H1 (cell line): ENCODE measurements around the gene KIAA0513. TPM values are rescaled to one million over a fixed set of nuclear protein-coding genes. Genes with fewer than 3 reads are reported as not detected.

ENCODE experiments used
- CTCF ChIA-PET: fragments of 300-600 bp; sonication (Branson Sonifier 250); formaldehyde crosslinking; loops from one replicate; lab custom pipeline; 2021; ENCODE audit not compliant: partially characterized antibody; lab: Charles Lee
- POLR2A ChIA-PET: fragments of 300-600 bp; sonication (Branson Sonifier 250); formaldehyde crosslinking; loops from one replicate; lab custom pipeline; 2021; ENCODE audit warnings: inconsistent platforms; ENCODE audit not compliant: partially characterized antibody; lab: Charles Lee
- DNase-seq, 2 experiments: peaks; one replicate each; pipeline versions ENCODE4 v3.0.0 to v3.0.0-alpha.2; 2010 to 2022; ENCODE audit warnings: low spot score in 2 of 2, low read depth in 1 of 2, mixed read lengths in 1 of 2
- FAIRE-seq: peaks from 2 replicates; lab custom pipeline; 2011; peaks lifted over from hg19 to GRCh38; lab: Jason Lieb, UNC
- H2AFZ ChIP-seq: 2 replicates; pipeline ENCODE4 v1.8.1; 2012; ENCODE audit warnings: low read length, inconsistent platforms
- H2AK5ac ChIP-seq: 2 replicates; pipeline ENCODE4 v1.6.1; 2013; ENCODE audit warnings: low read depth, low read length
- H2BK120ac ChIP-seq: replicated peaks from 2 replicates; pipeline ENCODE3; 2013; ENCODE audit warnings: low read depth, low read length, inconsistent platforms
- H2BK12ac ChIP-seq: 2 replicates; pipeline ENCODE4 v1.6.1; 2013; ENCODE audit warnings: low read depth, low read length
- H2BK15ac ChIP-seq: 2 replicates; pipeline ENCODE4 v1.6.1; 2013; ENCODE audit warnings: low read length
- H2BK20ac ChIP-seq: 2 replicates; pipeline ENCODE4 v1.6.1; 2013; ENCODE audit warnings: low read length
- H2BK5ac ChIP-seq: 2 replicates; pipeline ENCODE4 v1.6.1; 2013; ENCODE audit warnings: low read depth, low read length
- H3K14ac ChIP-seq: 2 replicates; pipeline ENCODE4 v1.6.1; 2013; ENCODE audit warnings: inconsistent platforms; ENCODE audit not compliant: insufficient read length
- H3K18ac ChIP-seq: 2 replicates; pipeline ENCODE4 v1.6.1; 2013; ENCODE audit warnings: low read length; ENCODE audit errors: extremely low read depth
- H3K23ac ChIP-seq: 2 replicates; pipeline ENCODE4 v1.6.1; 2013; ENCODE audit warnings: inconsistent platforms; ENCODE audit not compliant: insufficient read length
- H3K23me2 ChIP-seq: 2 replicates; pipeline ENCODE4 v1.6.1; 2013; ENCODE audit warnings: low read depth, low read length
- H3K27ac ChIP-seq: 2 replicates; pipeline ENCODE4 v1.6.1; 2011; ENCODE audit warnings: low read depth, low read length, inconsistent platforms
- H3K27me3 ChIP-seq, 4 experiments: replicated peaks in 1 of 4; 1 replicate in 1 of 4; 2 replicates in 3 of 4; pipeline versions ENCODE4 v1.6.1 to v1.8.1; 2011 to 2013; ENCODE audit warnings: low read length in 3 of 4, mild to moderate bottlenecking in 3 of 4, inconsistent platforms in 2 of 4, mixed read lengths in 2 of 4, moderate library complexity in 1 of 4; ENCODE audit not compliant: control insufficient read depth in 3 of 4, insufficient read depth in 3 of 4; ENCODE audit errors: extremely low read depth in 1 of 4
- H3K36me3 ChIP-seq, 4 experiments: 2 replicates each; pipeline versions ENCODE4 v1.6.1 to v1.8.1; 2011 to 2013; ENCODE audit warnings: mild to moderate bottlenecking in 4 of 4, low read length in 3 of 4, moderate library complexity in 2 of 4, control low read depth in 1 of 4, inconsistent platforms in 1 of 4; ENCODE audit not compliant: insufficient read depth in 4 of 4, control insufficient read depth in 2 of 4
- H3K4ac ChIP-seq: replicated peaks from 2 replicates; pipeline ENCODE3; 2013; ENCODE audit warnings: low read length, low read depth, mixed read lengths, inconsistent platforms; ENCODE audit not compliant: insufficient read length
- H3K4me1 ChIP-seq, 4 experiments: replicated peaks in 1 of 4; 1 replicate in 1 of 4; 2 replicates in 3 of 4; pipeline versions ENCODE4 v1.6.1 to v1.8.1; 2011 to 2013; ENCODE audit warnings: low read length in 3 of 4, inconsistent platforms in 2 of 4, mixed read lengths in 1 of 4; ENCODE audit not compliant: insufficient read depth in 4 of 4, control insufficient read depth in 3 of 4
- H3K4me2 ChIP-seq, 2 experiments: 2 replicates each; pipeline versions ENCODE4 v1.6.1 to v1.8.1; 2011 to 2013; ENCODE audit warnings: low read depth in 2 of 2, low read length in 2 of 2, control low read depth in 1 of 2, inconsistent platforms in 1 of 2, mild to moderate bottlenecking in 1 of 2; ENCODE audit not compliant: insufficient read depth in 1 of 2
- H3K4me3 ChIP-seq, 4 experiments: fragments of 200-600, 300-600 bp in 1 of 4; sonication (generic), shearing (Covaris generic), sonication (Bioruptor Twin) in 1 of 4; 2 replicates each; pipeline versions ENCODE4 v1.5.1 to v1.8.1; 2011 to 2016; ENCODE audit warnings: low read length in 4 of 4, low read depth in 3 of 4, control low read depth in 2 of 4, inconsistent platforms in 2 of 4, mild to moderate bottlenecking in 2 of 4, mixed read lengths in 1 of 4, moderate library complexity in 1 of 4; ENCODE audit not compliant: insufficient read depth in 2 of 4; ENCODE audit errors: extremely low read depth in 1 of 4
- H3K56ac ChIP-seq: replicated peaks from 2 replicates; pipeline ENCODE3; 2013; ENCODE audit warnings: low read depth, mild to moderate bottlenecking, mixed read lengths, low read length, inconsistent platforms; ENCODE audit not compliant: insufficient read length
- H3K79me1 ChIP-seq: 2 replicates; pipeline ENCODE4 v1.6.1; 2013; ENCODE audit warnings: low read depth, low read length, control low read depth
- H3K79me2 ChIP-seq, 2 experiments: 2 replicates each; pipeline versions ENCODE4 v1.6.1 to v1.8.1; 2012 to 2013; ENCODE audit warnings: low read length in 2 of 2, mild to moderate bottlenecking in 2 of 2, inconsistent platforms in 1 of 2; ENCODE audit not compliant: insufficient read depth in 2 of 2, control insufficient read depth in 1 of 2
- H3K9ac ChIP-seq, 4 experiments: replicated peaks in 1 of 4; 1 replicate in 1 of 4; 2 replicates in 3 of 4; pipeline versions ENCODE4 v1.6.1 to v1.8.1; 2011 to 2013; ENCODE audit warnings: low read depth in 3 of 4, low read length in 3 of 4, control low read depth in 2 of 4, mild to moderate bottlenecking in 2 of 4, moderate library complexity in 2 of 4, inconsistent platforms in 1 of 4; ENCODE audit errors: extremely low read depth in 1 of 4
- H3K9me3 ChIP-seq, 2 experiments: 2 replicates each; pipeline versions ENCODE4 v1.6.1 to v1.8.1; 2012 to 2013; ENCODE audit warnings: mild to moderate bottlenecking in 2 of 2, moderate library complexity in 2 of 2, control low read depth in 1 of 2, inconsistent platforms in 1 of 2, low read depth in 1 of 2, low read length in 1 of 2, mixed read lengths in 1 of 2; ENCODE audit not compliant: insufficient read depth in 2 of 2
- H4K20me1 ChIP-seq, 2 experiments: replicated peaks in 1 of 2; 2 replicates each; pipeline versions ENCODE3 to v1.8.1; 2011 to 2013; ENCODE audit warnings: inconsistent platforms in 2 of 2, low read length in 2 of 2, mild to moderate bottlenecking in 1 of 2; ENCODE audit not compliant: insufficient read depth in 2 of 2, control insufficient read depth in 1 of 2
- H4K5ac ChIP-seq: 2 replicates; pipeline ENCODE4 v1.6.1; 2013; ENCODE audit warnings: low read length, low read depth, mixed read lengths, inconsistent platforms; ENCODE audit not compliant: insufficient read length
- H4K8ac ChIP-seq: 2 replicates; pipeline ENCODE4 v1.8.0; 2013; ENCODE audit warnings: mild to moderate bottlenecking, moderate library complexity, low read length, inconsistent platforms; ENCODE audit not compliant: insufficient read depth; ENCODE audit errors: extremely low read depth
- H4K91ac ChIP-seq: replicated peaks from 2 replicates; pipeline ENCODE3; 2013; ENCODE audit warnings: low read length, mixed read lengths, inconsistent platforms; ENCODE audit not compliant: insufficient read length
- EP300 ChIP-seq, 2 experiments: IDR thresholded peaks; 1 replicate in 1 of 2; 2 replicates in 1 of 2; pipeline ENCODE4 v1.6.1; 2011 to 2012; ENCODE audit warnings: low read depth in 2 of 2, low read length in 2 of 2, mild to moderate bottlenecking in 2 of 2, borderline replicate concordance in 1 of 2, inconsistent platforms in 1 of 2, moderate library complexity in 1 of 2
- JUN ChIP-seq: IDR thresholded peaks from 2 replicates; pipeline ENCODE4 v1.6.1; 2011; ENCODE audit warnings: low read depth, mild to moderate bottlenecking, improper control_type of control experiment, low read length
- KDM1A ChIP-seq: fragments of 200-600, 300-600 bp; sonication (generic); IDR thresholded peaks from 2 replicates; pipeline ENCODE4 v1.7.1; 2016; ENCODE audit warnings: mild to moderate bottlenecking, low read length, borderline replicate concordance
- KDM4A ChIP-seq: IDR thresholded peaks from one replicate; pipeline ENCODE4 v1.7.1; 2012; ENCODE audit warnings: low read depth, mild to moderate bottlenecking, moderate library complexity, low read length, inconsistent platforms; ENCODE audit not compliant: severe bottlenecking
- KDM5A ChIP-seq: fragments of 200-600 bp; IDR thresholded peaks from 2 replicates; pipeline ENCODE4 v1.7.1; 2012; ENCODE audit warnings: mild to moderate bottlenecking, low read length, inconsistent platforms, mixed read lengths
- MAFK ChIP-seq: IDR thresholded peaks from 2 replicates; pipeline ENCODE4 v1.6.1; 2012; ENCODE audit warnings: low read depth, mild to moderate bottlenecking, improper control_type of control experiment, low read length
- SIX5 ChIP-seq: IDR thresholded peaks from 2 replicates; pipeline ENCODE4 v1.6.1; 2011; ENCODE audit warnings: mild to moderate bottlenecking, low read depth, low read length
- SP2 ChIP-seq: IDR thresholded peaks from 2 replicates; pipeline ENCODE4 v1.6.1; 2012; ENCODE audit warnings: mild to moderate bottlenecking, low read length, inconsistent platforms
- TCF12 ChIP-seq: IDR thresholded peaks from 2 replicates; pipeline ENCODE4 v1.6.1; 2011; ENCODE audit warnings: low read depth, mild to moderate bottlenecking, low read length
- WGBS, 2 experiments: shearing (Covaris generic) in 1 of 2; methylation state at CpG; one replicate each; pipeline versions ENCODE4 v1.1.6 to v1.1.7; 2013 to 2015; ENCODE audit warnings: low lambda C conversion rate in 2 of 2, mixed read lengths in 2 of 2, inconsistent platforms in 1 of 2, low coverage in 1 of 2, missing lambda C conversion rate in 1 of 2; ENCODE audit not compliant: insufficient replicate concordance in 2 of 2, insufficient coverage in 1 of 2, insufficient read length in 1 of 2; ENCODE audit errors: extremely low coverage in 1 of 2, missing lambda C conversion rate in 1 of 2; 5-methylcytosine and 5-hydroxymethylcytosine counted together
- polyA plus RNA-seq, 7 experiments: library from polyadenylated mRNA; depleted of rRNA in 3 of 7; stranded (reverse) in 5 of 7; unstranded in 2 of 7; fragments of >200 nt in 5 of 7; fragments of 200-250 nt in 2 of 7; gene quantifications; 1 replicate in 5 of 7; 2 replicates in 1 of 7; 4 replicates in 1 of 7; pipeline versions ENCODE4 v1.2.1 to v1.2.3, GENCODE V29; 2011 to 2013; ENCODE audit warnings: missing spikeins in 2 of 7, mixed read lengths in 2 of 7
- total RNA-seq: library from RNA; stranded (reverse); fragmentation: NEBNext Ultra II Directional; extraction: Animal tissue kit (Norgen Biotek cat#: 25700); gene quantifications from 2 replicates; pipeline ENCODE4 v1.2.1, GENCODE V29; 2021
- TF ChIP-seq, protein P1 (sequence below), 3 experiments: IDR thresholded peaks; 1 replicate in 2 of 3; 2 replicates in 1 of 3; pipeline versions ENCODE4 v1.5.1 to v1.6.1; 2011; ENCODE audit warnings: low read length in 3 of 3, mild to moderate bottlenecking in 3 of 3, inconsistent platforms in 2 of 3, low read depth in 1 of 3, moderate library complexity in 1 of 3; ENCODE audit not compliant: insufficient read depth in 1 of 3; ENCODE audit errors: control extremely low read depth in 1 of 3
- TF ChIP-seq, protein P2 (sequence below): IDR thresholded peaks from 2 replicates; pipeline ENCODE4 v1.6.1; 2012; ENCODE audit warnings: inconsistent platforms

KIAA0513 gene
- total and polyA plus RNA-seq, 2 of the 8 experiments (the other 6 are each of a cell fraction or from before 2014, with no cell fraction given): 2.1 to 6.1 TPM

DNA sequence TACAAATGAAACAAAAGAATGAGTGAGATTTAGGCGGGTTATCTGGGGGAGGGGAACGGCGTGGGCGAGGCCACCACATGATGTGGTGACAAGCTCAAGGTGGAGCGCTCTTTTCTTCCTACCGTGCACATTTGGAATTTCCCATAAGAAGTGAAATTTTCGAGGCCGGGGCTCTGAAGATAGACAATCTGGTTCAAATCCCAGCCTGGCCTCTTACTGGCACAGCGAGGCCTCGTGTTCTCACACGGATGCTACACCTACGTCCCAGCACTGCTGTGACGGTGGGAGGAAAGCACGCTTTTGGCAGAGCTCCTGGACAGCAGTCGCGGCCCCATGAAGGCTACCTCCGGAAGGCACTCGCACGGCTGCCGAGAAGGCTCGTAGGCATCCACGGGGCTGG is 41.5 kb upstream of the KIAA0513 start:
- DNase-seq (no peak), FAIRE-seq (no peak)
- H3K27ac ChIP-seq: no peak overlapping the region
- H3K79me2 ChIP-seq: peaks cover 3 to 6% of the 10 kb centered on the region in 2 experiments; a peak in 2 of 4 replicates
- no peaks in the 10 kb centered on the region for H3K9me3 ChIP-seq
- no peak overlapping the region for H2AFZ ChIP-seq
- H3K14ac ChIP-seq: no peak overlapping the region
- no peak overlapping the region for H3K18ac ChIP-seq
- no peak overlapping the region for H2BK120ac ChIP-seq
- ChIA-PET POLR2A (no interaction called here), CTCF (no interaction called here)
- no peak overlapping the region for H3K4ac ChIP-seq
- H2AK5ac ChIP-seq: no peak overlapping the region
- no peaks in the 10 kb centered on the region for H3K4me1 ChIP-seq
- no peaks in the 10 kb centered on the region for H3K23me2 ChIP-seq
- H4K5ac ChIP-seq: no peak overlapping the region
- no peak overlapping the region for H3K4me3 ChIP-seq
- H3K9ac ChIP-seq: no peak overlapping the region
- H3K27me3 ChIP-seq: no peaks in the 10 kb centered on the region
- H2BK5ac ChIP-seq: 0 out of 2 replicates have a peak overlapping the region, but pooled peaks have one; percentile 12
- H4K20me1 ChIP-seq: peaks cover 0 to 13% of the 10 kb centered on the region in 2 experiments
- no peak overlapping the region for H3K4me2 ChIP-seq
- H2BK15ac ChIP-seq: no peak overlapping the region
- no peak overlapping the region for H3K23ac ChIP-seq
- 91% methylated on average over 19 of the region's 22 CpGs; no CpG with 5 or more reads in 1 of the 2 experiments for WGBS, 2 experiments
- no peak overlapping the region for H2BK20ac ChIP-seq
- H3K79me1 ChIP-seq: no peaks in the 10 kb centered on the region
- H4K91ac ChIP-seq: no peak overlapping the region
- no peak overlapping the region for H2BK12ac ChIP-seq
- H3K36me3 ChIP-seq: peaks cover 8 to 24% (median 10%) of the 10 kb centered on the region in 4 experiments; a peak in 7 of 8 replicates
- 0 out of 2 replicates have a peak overlapping the region, but pooled peaks have one; percentile 15 for H4K8ac ChIP-seq
- no peak overlapping the region for H3K56ac ChIP-seq
- no peak for TF ChIP-seq JUN
- no peak for TF ChIP-seq KDM5A
- TF ChIP-seq, protein P1, sequence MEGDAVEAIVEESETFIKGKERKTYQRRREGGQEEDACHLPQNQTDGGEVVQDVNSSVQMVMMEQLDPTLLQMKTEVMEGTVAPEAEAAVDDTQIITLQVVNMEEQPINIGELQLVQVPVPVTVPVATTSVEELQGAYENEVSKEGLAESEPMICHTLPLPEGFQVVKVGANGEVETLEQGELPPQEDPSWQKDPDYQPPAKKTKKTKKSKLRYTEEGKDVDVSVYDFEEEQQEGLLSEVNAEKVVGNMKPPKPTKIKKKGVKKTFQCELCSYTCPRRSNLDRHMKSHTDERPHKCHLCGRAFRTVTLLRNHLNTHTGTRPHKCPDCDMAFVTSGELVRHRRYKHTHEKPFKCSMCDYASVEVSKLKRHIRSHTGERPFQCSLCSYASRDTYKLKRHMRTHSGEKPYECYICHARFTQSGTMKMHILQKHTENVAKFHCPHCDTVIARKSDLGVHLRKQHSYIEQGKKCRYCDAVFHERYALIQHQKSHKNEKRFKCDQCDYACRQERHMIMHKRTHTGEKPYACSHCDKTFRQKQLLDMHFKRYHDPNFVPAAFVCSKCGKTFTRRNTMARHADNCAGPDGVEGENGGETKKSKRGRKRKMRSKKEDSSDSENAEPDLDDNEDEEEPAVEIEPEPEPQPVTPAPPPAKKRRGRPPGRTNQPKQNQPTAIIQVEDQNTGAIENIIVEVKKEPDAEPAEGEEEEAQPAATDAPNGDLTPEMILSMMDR (IDR thresholded peaks at IDR 0.05; ENCODE audit: control extremely low read depth in 1 of 3, insufficient read depth in 1 of 3, low read depth in 1 of 3, low read length in 3 of 3): no peak
- TF ChIP-seq KDM1A: no peak
- TF ChIP-seq, protein P2, sequence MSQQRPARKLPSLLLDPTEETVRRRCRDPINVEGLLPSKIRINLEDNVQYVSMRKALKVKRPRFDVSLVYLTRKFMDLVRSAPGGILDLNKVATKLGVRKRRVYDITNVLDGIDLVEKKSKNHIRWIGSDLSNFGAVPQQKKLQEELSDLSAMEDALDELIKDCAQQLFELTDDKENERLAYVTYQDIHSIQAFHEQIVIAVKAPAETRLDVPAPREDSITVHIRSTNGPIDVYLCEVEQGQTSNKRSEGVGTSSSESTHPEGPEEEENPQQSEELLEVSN: no peak
- TF ChIP-seq TCF12: no peak
- TF ChIP-seq EP300 (IDR thresholded peaks at IDR 0.05; ENCODE audit: borderline replicate concordance in 1 of 2, low read depth in 2 of 2, low read length in 2 of 2): no peak
- TF ChIP-seq SP2: no peak
- no peak for TF ChIP-seq KDM4A
- no peak for TF ChIP-seq SIX5
- TF ChIP-seq MAFK: no peak
